Neural crest cell (in vitro differentiated cells): Measurements from ENCODE around the gene IL1B. TPM values are rescaled to one million over a fixed set of nuclear protein-coding genes. Genes with fewer than 3 reads are reported as not detected.

Source experiments
- DNase-seq: peaks from one replicate; pipeline ENCODE4 v3.0.0; 2021; ENCODE audit warnings: low read depth, mixed read lengths, low spot score
- H3K27ac Mint-ChIP-seq: one replicate; pipeline ENCODE4 v1.8.0; 2021; ENCODE audit warnings: mild to moderate bottlenecking, mixed read lengths; ENCODE audit not compliant: unreplicated experiment
- H3K27me3 Mint-ChIP-seq: 2 replicates; pipeline ENCODE4 v1.8.0; 2021; ENCODE audit warnings: low read depth, mild to moderate bottlenecking, mixed read lengths
- H3K36me3 Mint-ChIP-seq: 2 replicates; pipeline ENCODE4 v1.8.0; 2021; ENCODE audit warnings: low read depth, mild to moderate bottlenecking, mixed read lengths
- H3K4me1 Mint-ChIP-seq: 2 replicates; pipeline ENCODE4 v1.8.0; 2021; ENCODE audit warnings: mixed read lengths
- H3K4me3 Mint-ChIP-seq: one replicate; pipeline ENCODE4 v1.8.0; 2021; ENCODE audit warnings: mild to moderate bottlenecking, mixed read lengths
- H3K9me3 Mint-ChIP-seq: 2 replicates; pipeline ENCODE4 v1.8.0; 2021; ENCODE audit warnings: mixed read lengths
- CTCF ChIP-seq: fragments of 200-600 bp; sonication (generic); conservative IDR thresholded peaks from 2 replicates; pipeline ENCODE4 v1.5.0; 2021; ENCODE audit warnings: antibody characterized with exemption, mild to moderate bottlenecking
- total RNA-seq: library from RNA; stranded (reverse); gene quantifications from 2 replicates; pipeline ENCODE4 v1.2.1, GENCODE V29; 2021

Gene IL1B
- total RNA-seq, 1 donor from 2014 or later, result not detected

- no peak for DNase-seq
- TF ChIP-seq CTCF, result no peak
- Mint-ChIP-seq H3K27me3 (peaks cover 4% of the 10 kb centered on the region), H3K4me1 (peaks cover 9% of the 10 kb centered on the region), H3K4me3 (no peak overlapping the region), H3K9me3 (no peaks in the 10 kb centered on the region), H3K27ac (no peak overlapping the region), H3K36me3 (peaks cover 2% of the 10 kb centered on the region)
These were observed 40.4 kb upstream of the IL1B start for GRCh38 chr2:112876971-112877361.

GRCh38 chr2:112876257-112876970 lies 39.8 kb upstream of the IL1B start:
- H3K9me3 Mint-ChIP-seq, result no peaks in the 10 kb centered on the region
- H3K27me3 Mint-ChIP-seq, result peaks cover 4% of the 10 kb centered on the region
- no peak for DNase-seq
- no peak overlapping the region for H3K27ac Mint-ChIP-seq
- no peak for TF ChIP-seq CTCF
- H3K36me3 Mint-ChIP-seq, result peaks cover 2% of the 10 kb centered on the region
- H3K4me3 Mint-ChIP-seq, result no peak overlapping the region
- H3K4me1 Mint-ChIP-seq, result peaks cover 9% of the 10 kb centered on the region

GRCh38 chr2:112870841-112871835 lies 34.6 kb upstream of the IL1B start:
- H3K27me3 Mint-ChIP-seq, result peaks cover 7% of the 10 kb centered on the region
- H3K36me3 Mint-ChIP-seq, result peaks cover 6% of the 10 kb centered on the region
- H3K4me1 Mint-ChIP-seq, result no peaks in the 10 kb centered on the region
- peak overlapping the region; percentile 90 for H3K27ac Mint-ChIP-seq
- no peak overlapping the region for H3K4me3 Mint-ChIP-seq
- DNase-seq, result no peak
- TF ChIP-seq CTCF, result no peak
- H3K9me3 Mint-ChIP-seq, result peaks cover 11% of the 10 kb centered on the region

GRCh38 chr2:112869258-112869842 lies 32.8 kb upstream of the IL1B start:
- TF ChIP-seq CTCF, result no peak
- no peak for DNase-seq

More at GRCh38 chr2:112869258-112869842, 32.8 kb upstream of the IL1B start:
- Mint-ChIP-seq H3K4me3 (no peak overlapping the region), H3K27me3 (peaks cover 7% of the 10 kb centered on the region), H3K4me1 (no peaks in the 10 kb centered on the region), H3K27ac (no peak overlapping the region), H3K36me3 (peaks cover 13% of the 10 kb centered on the region), H3K9me3 (peaks cover 20% of the 10 kb centered on the region)
